Upper lobe of left lung (tissue), 6 donors: ENCODE measurements around the gene ZDHHC8. TPM values are rescaled to one million over a fixed set of nuclear protein-coding genes. Genes with fewer than 3 reads are reported as not detected.
A peak's percentile ranks its signal among the peaks of the same experiment; 100 is the strongest.

Source experiments
- ATAC-seq, 2 donors: fragments of 200-7000 bp; cut with Tn5 transposase; one replicate each; pipeline ENCODE4 v1.9.1; 2022; ENCODE audit warnings: mild to moderate bottlenecking in 2 of 2, moderate library complexity in 2 of 2; ENCODE audit not compliant: low FRiP score in 2 of 2
- DNase-seq, 2 donors: peaks; one replicate each; pipeline ENCODE4 v3.0.0-alpha.2; 2019 to 2020
- H3K27ac ChIP-seq, 4 donors: fragments of 200-600 bp; sonication (generic); one replicate each; pipeline ENCODE4 v1.5.1; 2016 to 2019
- H3K27me3 ChIP-seq, 4 donors: fragments of 200-600 bp; sonication (generic); one replicate each; pipeline ENCODE4 v1.5.1; 2017 to 2019
- H3K36me3 ChIP-seq, 4 donors: fragments of 200-600 bp; sonication (generic); one replicate each; pipeline ENCODE4 v1.5.1; 2016 to 2019
- H3K4me1 ChIP-seq, 4 donors: fragments of 200-600 bp; sonication (generic); one replicate each; pipeline ENCODE4 v1.5.1; 2018 to 2019
- H3K4me3 ChIP-seq, 4 donors: fragments of 200-600 bp; sonication (generic); one replicate each; pipeline ENCODE4 v1.5.1; 2017 to 2019; ENCODE audit warnings: mild to moderate bottlenecking in 2 of 4, moderate library complexity in 1 of 4
- H3K9me3 ChIP-seq, 4 donors: fragments of 200-600 bp; sonication (generic); one replicate each; pipeline ENCODE4 v1.5.1; 2018 to 2019
- EP300 ChIP-seq, 4 donors: sonication (generic); formaldehyde crosslinking; IDR thresholded peaks; one replicate each; pipeline ENCODE4 v1.5.1; 2017; ENCODE audit warnings: antibody characterized with exemption in 4 of 4, control low read depth in 2 of 4
- POLR2A ChIP-seq, 4 donors: fragments of 450-650 bp; IDR thresholded peaks; one replicate each; pipeline ENCODE4 v1.5.1; 2016 to 2017; ENCODE audit warnings: antibody characterized with exemption in 4 of 4, mild to moderate bottlenecking in 2 of 4
- POLR2AphosphoS5 ChIP-seq, 2 donors: sonication (generic); formaldehyde crosslinking; IDR thresholded peaks; one replicate each; pipeline ENCODE4 v1.5.1; 2017; ENCODE audit warnings: antibody characterized with exemption in 2 of 2
- WGBS, 2 donors: methylation state at CpG; one replicate each; pipeline ENCODE4 v1.1.5; 2017 to 2018; 5-methylcytosine and 5-hydroxymethylcytosine counted together
- total RNA-seq, 6 donors: library from RNA; depleted of rRNA in 4 of 6; stranded (reverse); fragments of >200 nt in 4 of 6; gene quantifications; one replicate each; pipeline versions ENCODE4 v1.1.0 to v1.2.1, GENCODE V29; 2016 to 2021
- TF ChIP-seq, protein P1 (sequence below), 6 experiments: fragments of 450-650 bp in 4 of 6; fragments of 200-600 bp in 2 of 6; sonication (generic) in 2 of 6; IDR thresholded peaks; one replicate each; pipeline ENCODE4 v1.5.1; 2016 to 2019; ENCODE audit warnings: antibody characterized with exemption in 6 of 6
- donor health status: DM: no; HTN: no; CAD: no; lungs with moderate emphysema.
- donor health status: DM: no; HTN: yes; CAD: no; lungs with severe emphysema.

Gene ZDHHC8
- total RNA-seq, 6 donors from 2014 or later: 19.5 to 87.1 (median 63.9) TPM

DNA sequence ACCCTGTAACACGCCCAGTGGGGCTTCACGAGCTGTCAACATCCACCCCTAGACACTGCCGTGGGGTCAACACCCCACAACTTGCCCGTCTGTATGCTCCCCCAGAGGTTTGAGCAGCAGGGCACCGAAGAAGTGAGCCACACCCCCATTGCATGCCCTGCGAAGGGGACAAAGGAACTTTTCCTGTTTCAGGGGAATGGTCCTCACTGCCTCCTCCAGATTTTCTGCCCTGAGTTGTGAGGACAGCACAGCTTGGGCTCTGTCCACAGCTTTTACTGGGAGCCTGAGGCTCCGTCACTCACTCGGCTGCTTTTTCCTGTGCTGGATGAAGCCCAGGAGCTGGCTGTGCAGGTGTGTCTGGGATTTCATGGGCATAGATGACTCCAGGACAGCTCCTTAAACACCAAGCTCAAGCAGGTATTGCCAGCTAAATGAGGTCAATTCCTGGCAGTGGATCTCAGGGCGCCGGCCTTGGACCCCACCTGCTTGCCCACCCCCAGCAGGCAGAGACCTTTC is 59.5 kb downstream of the ZDHHC8 start:
- DNase-seq: no peak
- H3K4me1 ChIP-seq: no peaks in the 10 kb centered on the region
- TF ChIP-seq, protein P1, sequence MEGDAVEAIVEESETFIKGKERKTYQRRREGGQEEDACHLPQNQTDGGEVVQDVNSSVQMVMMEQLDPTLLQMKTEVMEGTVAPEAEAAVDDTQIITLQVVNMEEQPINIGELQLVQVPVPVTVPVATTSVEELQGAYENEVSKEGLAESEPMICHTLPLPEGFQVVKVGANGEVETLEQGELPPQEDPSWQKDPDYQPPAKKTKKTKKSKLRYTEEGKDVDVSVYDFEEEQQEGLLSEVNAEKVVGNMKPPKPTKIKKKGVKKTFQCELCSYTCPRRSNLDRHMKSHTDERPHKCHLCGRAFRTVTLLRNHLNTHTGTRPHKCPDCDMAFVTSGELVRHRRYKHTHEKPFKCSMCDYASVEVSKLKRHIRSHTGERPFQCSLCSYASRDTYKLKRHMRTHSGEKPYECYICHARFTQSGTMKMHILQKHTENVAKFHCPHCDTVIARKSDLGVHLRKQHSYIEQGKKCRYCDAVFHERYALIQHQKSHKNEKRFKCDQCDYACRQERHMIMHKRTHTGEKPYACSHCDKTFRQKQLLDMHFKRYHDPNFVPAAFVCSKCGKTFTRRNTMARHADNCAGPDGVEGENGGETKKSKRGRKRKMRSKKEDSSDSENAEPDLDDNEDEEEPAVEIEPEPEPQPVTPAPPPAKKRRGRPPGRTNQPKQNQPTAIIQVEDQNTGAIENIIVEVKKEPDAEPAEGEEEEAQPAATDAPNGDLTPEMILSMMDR (IDR thresholded peaks at IDR 0.05): no peak
- TF ChIP-seq EP300 (IDR thresholded peaks at IDR 0.05) (no peak), POLR2AphosphoS5 (IDR thresholded peaks at IDR 0.05) (no peak), POLR2A (IDR thresholded peaks at IDR 0.05) (no peak)
- WGBS, 2 donors: 88 to 89% methylated on average over 5 to 10 of the region's 10 CpGs
- no peaks in the 10 kb centered on the region for H3K9me3 ChIP-seq
- no peak overlapping the region for H3K4me3 ChIP-seq
- H3K27ac ChIP-seq: no peak overlapping the region
- no peaks in the 10 kb centered on the region for H3K27me3 ChIP-seq
- no peaks in the 10 kb centered on the region for H3K36me3 ChIP-seq
- ATAC-seq: no peak

DNA sequence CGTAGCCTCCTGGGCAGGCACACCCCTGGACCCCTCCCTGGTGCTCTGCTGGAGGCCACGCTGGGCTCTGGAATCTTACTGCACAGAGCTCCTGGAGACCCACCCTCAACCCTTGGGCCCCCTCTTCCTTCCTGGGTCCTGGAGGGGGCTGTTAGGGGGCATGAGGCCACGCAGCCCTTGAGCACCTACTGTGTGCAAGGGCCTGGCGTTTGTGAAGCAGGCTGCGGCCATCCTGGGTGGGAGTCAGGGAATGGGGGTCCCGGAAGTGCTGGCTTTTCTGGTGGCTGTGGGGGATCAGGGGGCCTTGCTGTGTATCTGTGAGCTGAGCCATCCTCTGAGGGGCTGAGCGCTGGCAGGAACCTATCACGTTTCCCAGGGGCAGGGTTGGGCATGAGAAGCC is 60.2 kb downstream of the ZDHHC8 start:
- 81 to 92% methylated on average over 2 to 8 of the region's 8 CpGs for WGBS, 2 donors
- no peaks in the 10 kb centered on the region for H3K4me1 ChIP-seq
- ATAC-seq: no peak

DNA sequence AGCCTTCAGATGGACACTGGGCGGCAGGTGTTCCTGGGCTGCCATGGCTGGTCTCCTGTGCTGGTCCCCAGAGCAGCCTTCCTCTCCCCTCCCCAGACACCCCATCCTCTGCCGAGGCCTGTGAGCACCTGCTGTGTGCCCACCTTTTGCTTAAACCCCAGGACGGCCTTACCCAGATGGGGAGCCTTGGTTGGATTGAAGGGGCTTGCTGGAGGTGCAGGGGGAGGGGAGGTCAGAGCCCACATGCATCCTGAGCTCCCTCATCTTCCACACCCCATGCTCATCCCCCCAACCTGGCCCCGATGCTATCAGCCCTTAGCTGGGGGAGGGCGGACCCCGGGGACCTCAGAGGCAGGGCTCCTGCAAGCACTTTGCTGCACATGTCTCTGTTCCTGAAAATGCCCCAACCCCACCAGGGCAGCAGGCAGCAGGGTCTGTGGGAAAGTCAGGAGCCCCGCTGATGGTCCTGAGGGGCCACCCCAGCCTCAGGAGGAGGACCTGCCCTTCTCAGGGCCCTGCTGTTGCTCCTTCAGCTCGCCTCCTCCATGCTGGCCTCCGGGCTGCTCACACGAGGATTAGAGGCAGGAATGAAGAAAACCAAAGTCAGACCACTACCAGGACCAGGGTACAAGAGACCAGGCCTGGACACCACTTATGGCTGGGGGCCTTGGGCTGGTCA is 60.8 kb downstream of the ZDHHC8 start:
- Histone ChIP-seq H3K9me3 (no peaks in the 10 kb centered on the region), H3K27ac (no peak overlapping the region), H3K4me3 (no peak overlapping the region), H3K4me1 (no peaks in the 10 kb centered on the region), H3K36me3 (no peaks in the 10 kb centered on the region), H3K27me3 (no peaks in the 10 kb centered on the region)
- no peak for ATAC-seq
- DNase-seq: peak in 1 of 2 donors; percentile 42
- 88 to 93% methylated on average over 6 to 9 of the region's 10 CpGs for WGBS, 2 donors
- TF ChIP-seq POLR2A (IDR thresholded peaks at IDR 0.05) (no peak), POLR2AphosphoS5 (IDR thresholded peaks at IDR 0.05) (no peak), EP300 (IDR thresholded peaks at IDR 0.05) (no peak)
- TF ChIP-seq, protein P1 (IDR thresholded peaks at IDR 0.05): no peak

More for the DNA sequence above, 60.2 kb downstream of the ZDHHC8 start:
- no peaks in the 10 kb centered on the region for H3K27me3 ChIP-seq
- no peaks in the 10 kb centered on the region for H3K9me3 ChIP-seq
- TF ChIP-seq, protein P1 (IDR thresholded peaks at IDR 0.05): no peak
- no peak for TF ChIP-seq POLR2A (IDR thresholded peaks at IDR 0.05)
- no peak for TF ChIP-seq EP300 (IDR thresholded peaks at IDR 0.05)
- no peak for TF ChIP-seq POLR2AphosphoS5 (IDR thresholded peaks at IDR 0.05)
- H3K27ac ChIP-seq: no peak overlapping the region
- no peak overlapping the region for H3K4me3 ChIP-seq
- H3K36me3 ChIP-seq: no peaks in the 10 kb centered on the region
- DNase-seq: peak in 1 of 2 donors; percentile 39

DNA sequence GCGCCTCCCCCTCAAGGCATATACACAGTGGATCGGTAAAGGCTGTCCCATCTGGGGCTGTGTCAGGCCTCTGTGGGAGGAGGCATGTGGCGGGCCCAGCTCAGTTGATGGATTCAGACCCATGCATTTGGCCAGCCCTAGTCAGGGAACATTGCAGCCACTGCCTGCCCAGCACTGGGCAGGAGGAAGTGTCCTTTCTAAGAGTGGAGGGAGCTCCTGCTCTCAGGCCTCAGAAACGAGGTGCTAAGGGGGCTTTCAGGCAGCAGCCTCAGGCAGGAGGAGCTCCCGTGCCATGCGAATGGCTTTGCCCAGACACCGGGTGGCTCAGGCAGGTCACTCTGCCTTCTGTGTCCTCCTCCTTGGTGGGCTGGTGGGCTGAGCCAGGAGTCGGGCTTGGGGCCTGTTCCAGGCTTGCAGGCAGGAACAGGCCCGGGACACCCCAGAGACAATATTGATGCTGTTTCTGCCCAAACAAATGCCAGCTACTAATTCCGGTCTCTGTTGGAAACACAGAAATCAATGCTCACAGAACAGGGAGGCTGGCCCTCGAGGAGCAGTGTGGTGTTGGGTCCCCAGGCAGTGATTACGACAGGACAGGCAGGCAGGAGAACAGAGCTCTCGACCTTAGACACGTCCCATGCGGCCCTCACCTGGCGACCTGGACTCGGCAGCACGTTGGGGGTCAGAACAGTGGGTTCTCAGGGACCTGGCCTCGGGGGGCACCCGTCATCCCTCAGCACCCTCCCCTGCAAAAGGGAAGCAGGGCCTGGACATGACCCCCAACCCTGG is 61.6 kb downstream of the ZDHHC8 start:
- H3K27me3 ChIP-seq: no peaks in the 10 kb centered on the region
- H3K36me3 ChIP-seq: no peaks in the 10 kb centered on the region
- ATAC-seq (no peak), DNase-seq (peak in 1 of 2 donors; percentile 19)
- TF ChIP-seq EP300 (IDR thresholded peaks at IDR 0.05) (no peak), POLR2A (IDR thresholded peaks at IDR 0.05) (no peak), POLR2AphosphoS5 (IDR thresholded peaks at IDR 0.05) (no peak)
- TF ChIP-seq, protein P1 (IDR thresholded peaks at IDR 0.05): no peak
- H3K9me3 ChIP-seq: no peaks in the 10 kb centered on the region
- 85 to 92% methylated on average over 5 to 19 of the region's 20 CpGs for WGBS, 2 donors
- no peaks in the 10 kb centered on the region for H3K4me1 ChIP-seq
- H3K4me3 ChIP-seq: no peak overlapping the region
- no peak overlapping the region for H3K27ac ChIP-seq
